SIG-M5 treated with dmso at 0.1 percent for 504 hours (cell line): Measurements from ENCODE around the gene RNF4.
A peak's percentile ranks its signal among the peaks of the same experiment; 100 is the strongest.
"Not testable (repeated sequence)": the region's sequence is repeated elsewhere in the genome, so short reads cannot be mapped to it uniquely, and the experiment has no call there.

Experiments used
- DNase-seq: peaks from one replicate; lab custom pipeline; 2025; ENCODE audit not compliant: unreplicated experiment; lab: John Stamatoyannopoulos, UW

Gene RNF4

GRCh38 chr4:2457481-2458295 is 11.2 kb upstream of the RNF4 start:
- no peak for DNase-seq

DNA sequence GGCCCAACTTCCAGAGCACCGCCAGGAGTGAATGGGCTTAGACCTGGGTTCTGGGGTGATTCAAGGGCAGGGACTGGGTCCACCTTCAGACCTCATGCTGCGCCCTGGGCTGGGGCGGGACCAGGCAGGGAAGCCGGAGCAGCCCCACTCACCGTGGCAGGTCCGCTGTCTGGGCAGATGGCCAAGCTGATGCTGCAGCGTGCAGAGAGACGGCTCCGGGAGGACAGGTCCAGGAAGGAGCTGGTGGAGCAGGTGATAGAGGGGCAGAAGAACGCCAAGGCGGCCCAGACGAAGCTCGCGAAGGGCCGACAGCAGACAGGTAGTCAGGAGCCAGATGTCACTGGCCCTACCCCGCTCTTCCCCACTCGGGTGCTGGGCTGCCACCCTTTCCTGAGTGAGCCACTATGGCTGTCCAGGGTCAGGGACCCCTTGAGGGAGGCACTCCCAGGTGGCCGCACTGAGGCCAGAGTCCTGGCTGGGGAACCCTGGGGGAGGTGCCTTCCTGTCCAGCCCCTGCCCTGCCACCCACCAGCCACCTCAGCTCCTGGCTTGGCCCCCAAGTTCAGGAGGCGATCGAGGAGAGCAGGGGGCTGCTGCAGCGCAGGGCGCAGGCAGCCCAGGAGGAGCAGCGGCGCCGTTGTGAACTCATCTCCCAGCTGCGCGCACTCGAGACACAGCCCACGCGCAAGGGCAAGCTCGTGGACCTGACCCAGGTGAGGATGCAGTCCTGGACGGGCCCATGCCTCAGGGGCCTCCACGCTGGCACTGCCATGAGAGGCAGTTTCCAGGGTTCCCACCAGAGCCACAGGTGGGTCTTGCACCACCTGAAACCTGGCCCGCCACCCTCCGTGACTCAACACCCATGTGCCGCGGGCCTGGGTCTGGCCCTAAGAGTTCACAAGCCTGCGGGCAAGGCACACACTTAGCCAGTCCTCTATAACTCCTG is 10.1 kb upstream of the RNF4 start:
- DNase-seq, result no peak

GRCh38 chr4:2459589-2460349 is 9.1 kb upstream of the RNF4 start:
- DNase-seq, result no peak

- DNase-seq, result no peak
Measured at GRCh38 chr4:2461246-2461960, 7.5 kb upstream of the RNF4 start.

- DNase-seq, result peak; percentile 12
Measured at GRCh38 chr4:2462218-2462991, 6.5 kb upstream of the RNF4 start.

- no peak for DNase-seq
Measured at GRCh38 chr4:2462992-2463762, 5.7 kb upstream of the RNF4 start.

DNA sequence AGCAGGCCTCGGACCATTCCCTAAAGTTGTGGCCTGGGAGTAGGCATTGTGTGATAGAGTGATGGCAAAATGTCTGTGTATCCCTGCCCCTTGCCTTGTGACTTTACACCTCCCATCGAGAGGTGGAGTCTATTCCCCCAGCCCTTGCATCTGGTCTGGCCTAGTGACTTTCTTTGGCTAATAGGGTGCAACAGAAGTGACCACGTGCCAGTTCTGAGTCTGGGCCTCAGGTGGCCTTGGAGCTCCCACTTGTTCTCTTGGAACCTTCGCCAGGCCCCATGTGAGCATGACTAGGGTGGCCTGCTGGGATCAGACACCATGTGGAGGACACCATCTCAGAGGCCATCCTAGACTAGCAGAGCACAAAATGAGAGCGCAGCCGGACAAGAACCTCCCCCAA is 3.9 kb upstream of the RNF4 start:
- DNase-seq, result no peak

DNA sequence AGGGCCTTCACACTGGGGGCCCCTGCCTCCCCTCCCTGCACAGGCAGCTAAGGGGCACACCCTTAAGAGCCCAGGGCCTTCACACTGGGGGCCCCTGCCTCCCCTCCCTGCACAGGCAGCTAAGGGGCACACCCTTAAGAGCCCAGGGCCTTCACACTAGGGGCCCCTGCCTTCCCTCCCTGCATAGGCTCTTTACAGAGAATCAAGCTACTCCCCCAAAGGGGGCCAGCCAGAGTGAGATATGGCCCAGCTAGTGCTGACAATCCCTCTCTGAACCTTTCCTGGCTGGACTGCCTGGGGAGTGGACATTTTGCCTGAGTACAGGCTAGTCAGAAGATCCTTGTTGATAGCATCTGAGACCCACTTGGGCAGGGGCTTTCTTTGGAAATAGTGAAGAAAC is 3.4 kb upstream of the RNF4 start:
- not testable (repeated sequence) for DNase-seq

GRCh38 chr4:2469192-2469984 is 482 bp downstream of the RNF4 start:
- peak; percentile 27 for DNase-seq

DNA sequence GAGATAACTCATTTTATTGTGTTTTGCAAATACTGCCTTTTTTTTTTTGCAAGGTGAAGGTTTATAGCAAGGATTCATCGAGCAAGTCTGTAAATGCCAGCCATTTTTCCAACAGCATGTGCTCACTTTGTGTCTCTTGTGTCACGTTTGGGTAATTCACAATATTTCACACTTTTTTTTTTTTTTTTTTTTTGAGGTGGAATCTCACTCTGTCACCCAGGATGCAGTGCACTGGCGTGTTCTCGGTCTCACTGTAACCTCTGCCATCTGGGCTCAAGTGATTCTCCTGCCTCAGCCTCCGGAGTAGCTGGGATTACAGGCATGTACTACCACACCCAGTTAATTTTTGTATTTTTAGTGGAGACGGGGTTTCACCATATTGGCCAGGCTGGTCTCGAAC is 1.9 kb downstream of the RNF4 start:
- DNase-seq, result no peak

GRCh38 chr4:2472187-2472586 is 3.3 kb downstream of the RNF4 start:
- DNase-seq, result no peak

DNA sequence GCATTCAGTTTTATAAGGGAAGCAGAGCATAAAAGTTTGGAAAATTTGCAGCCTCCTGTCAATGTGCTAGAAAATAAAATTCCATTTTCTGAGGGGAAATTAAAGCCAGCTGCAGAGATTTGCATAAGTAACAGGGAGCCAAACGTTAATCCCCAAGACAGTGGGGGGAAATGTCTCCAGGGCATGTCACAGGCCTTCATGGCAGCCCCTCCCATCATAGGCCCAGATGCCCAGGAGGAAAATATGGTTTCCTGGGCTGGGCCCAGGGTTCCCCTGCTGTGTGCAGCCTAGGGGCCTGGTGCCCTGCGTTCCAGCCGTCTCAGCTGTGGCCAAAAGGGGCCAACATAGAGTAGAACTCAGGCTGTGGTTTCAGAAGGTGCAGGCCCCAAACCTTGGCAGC is 9.3 kb downstream of the RNF4 start:
- no peak for DNase-seq

- no peak for DNase-seq
Measured at GRCh38 chr4:2480649-2481048, 11.7 kb downstream of the RNF4 start.

GRCh38 chr4:2482192-2482591 is 13.3 kb downstream of the RNF4 start:
- no peak for DNase-seq

GRCh38 chr4:2482693-2483092 is 13.8 kb downstream of the RNF4 start:
- DNase-seq, result no peak

GRCh38 chr4:2483237-2483636 is 14.3 kb downstream of the RNF4 start:
- DNase-seq, result no peak

DNA sequence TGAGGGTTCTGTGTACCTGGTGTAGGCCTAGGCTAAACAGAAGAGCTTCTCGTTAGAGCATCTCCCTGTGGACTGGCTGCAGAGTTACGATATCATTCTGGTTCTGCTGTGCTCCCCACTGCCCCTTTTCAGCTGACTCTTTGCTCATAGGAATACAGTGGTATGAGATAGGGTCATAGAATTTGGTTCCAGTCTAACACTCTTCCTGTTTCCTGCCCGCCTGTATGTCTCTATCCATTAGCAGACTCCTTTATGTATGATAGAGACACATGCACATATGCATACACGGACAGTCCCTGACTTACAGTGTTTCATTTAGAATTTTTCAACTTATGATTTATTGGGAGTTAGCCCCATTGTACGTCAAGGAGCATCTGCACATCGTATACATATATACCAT is 15.3 kb downstream of the RNF4 start:
- DNase-seq, result no peak

- DNase-seq, result peak; percentile 96
Measured at GRCh38 chr4:2484993-2485392, 16.1 kb downstream of the RNF4 start.
